GM12878 (cell line): Measurements from ENCODE around the gene DYRK1B.

Experiments used
- CTCF ChIP-seq, 3 experiments: IDR thresholded peaks in 2 of 3; conservative IDR thresholded peaks in 1 of 3; 2 replicates each; pipeline ENCODE4 v1.5.1; 2011; ENCODE audit warnings: low read depth in 3 of 3, low read length in 3 of 3, mild to moderate bottlenecking in 3 of 3, control low read depth in 2 of 3, moderate library complexity in 2 of 3, inconsistent platforms in 1 of 3, mixed read lengths in 1 of 3; ENCODE audit not compliant: control insufficient read depth in 2 of 3, insufficient read depth in 1 of 3; ENCODE audit errors: extremely low read depth in 1 of 3
- EP300 ChIP-seq, 2 experiments: fragments of 150-350 bp in 1 of 2; IDR thresholded peaks; 2 replicates each; pipeline ENCODE4 v1.6.1; 2011 to 2012; ENCODE audit warnings: low read depth in 2 of 2, low read length in 2 of 2, borderline replicate concordance in 1 of 2, improper control_type of control experiment in 1 of 2, inconsistent platforms in 1 of 2; ENCODE audit not compliant: control insufficient read depth in 1 of 2
- IKZF2 ChIP-seq, 2 experiments: fragments of 450-650 bp; IDR thresholded peaks; 2 replicates each; pipeline ENCODE4 v1.6.1; 2017; ENCODE audit warnings: mild to moderate bottlenecking in 2 of 2, moderate library complexity in 2 of 2
- NRF1 ChIP-seq: conservative IDR thresholded peaks from 2 replicates; pipeline ENCODE4 v1.6.1; 2011; ENCODE audit warnings: mild to moderate bottlenecking, low read depth, low read length, improper control_type of control experiment
- POLR2AphosphoS5 ChIP-seq: IDR thresholded peaks from 2 replicates; pipeline ENCODE4 v1.6.1; 2011; ENCODE audit warnings: mild to moderate bottlenecking, low read length, inconsistent platforms
- SUZ12 ChIP-seq: fragments of 200-600 bp; sonication (generic); IDR thresholded peaks from one replicate; pipeline ENCODE4 v1.6.1; 2018; ENCODE audit warnings: antibody characterized with exemption, mild to moderate bottlenecking; ENCODE audit not compliant: unreplicated experiment
- ZNF217 ChIP-seq: fragments of 450-650 bp; IDR thresholded peaks from 2 replicates; pipeline ENCODE4 v1.6.1; 2017; ENCODE audit warnings: antibody characterized with exemption, mild to moderate bottlenecking

- TF ChIP-seq EP300 (IDR thresholded peaks at IDR 0.05; ENCODE audit: borderline replicate concordance in 1 of 2, control insufficient read depth in 1 of 2, low read depth in 2 of 2, low read length in 2 of 2) (no peak), NRF1 (no peak), SUZ12 (no peak), ZNF217 (no peak), CTCF (IDR thresholded peaks at IDR 0.05 in 2 of 3, conservative IDR thresholded peaks at IDR 0.05 in 1 of 3; ENCODE audit: control insufficient read depth in 2 of 3, extremely low read depth in 1 of 3, insufficient read depth in 1 of 3, low read depth in 3 of 3, low read length in 3 of 3) (no peak), POLR2AphosphoS5 (no peak), IKZF2 (IDR thresholded peaks at IDR 0.05) (no peak)
These were observed 20.5 kb downstream of the DYRK1B start for GRCh38 chr19:39813264-39813993.
